ENCODE data around the gene USP20.
A peak's percentile ranks its signal among the peaks of the same experiment; 100 is the strongest.

Gene USP20

GRCh38 chr9:129801504-129801903, 33.8 kb upstream of the USP20 start (continued):
- TF ChIP-seq ZBTB8A (tag by site-specific recombination; IDR thresholded peaks at IDR 0.05) (no peak), ZNF133 (tag by site-specific recombination; IDR thresholded peaks at IDR 0.05) (no peak), ZNF514 (tag by site-specific recombination; IDR thresholded peaks at IDR 0.05) (no peak), YY2 (tag by site-specific recombination; IDR thresholded peaks at IDR 0.05) (no peak), ZNF473 (tag by site-specific recombination; IDR thresholded peaks at IDR 0.05) (no peak)

GRCh38 chr9:129802833-129803675, 32.2 kb upstream of the USP20 start, which contains the start of gene TOR1B:
TOR1B (plus strand) TSS chr9:129803184; CDS start chr9:129803213, 29 bp downstream.
- no peaks in the 10 kb centered on the region for H3K9me3 ChIP-seq (ENCODE audit: control insufficient read depth, insufficient read depth, low read depth, low read length)
- H3K36me3 ChIP-seq (ENCODE audit: control insufficient read depth in 2 of 2, insufficient read depth in 1 of 2, low read length in 2 of 2): peaks cover 5 to 34% of the 10 kb centered on the region in 2 experiments; a peak in 2 of 3 replicates
- H3K4me3 ChIP-seq (ENCODE audit: low read depth, low read length): peak within 1 kb of the TSS; percentile 80
- H3K27ac ChIP-seq (ENCODE audit: extremely low read depth, low read depth, low read length): peak within 1 kb of the TSS; percentile 5; the same call in 1 of the 2 replicates
- no peaks in the 10 kb centered on the region for H3K4me1 ChIP-seq (ENCODE audit: control insufficient read depth, insufficient read depth, low read length)
- ChIA-PET CTCF (interaction anchor here (0.6 to 2.9 kb wide), 9 partner anchors 12 to 441 kb away, joined by 3 to 12 read pairs (median 4); no protein-coding TSS in a partner anchor), POLR2A (interaction anchor here (0.6 to 2.2 kb wide), 9 partner anchors 8 to 932 kb away, joined by 3 to 8 read pairs (median 4); partner anchors contain the start of gene IER5L)
- TF ChIP-seq ZNF670 (tag by site-specific recombination; IDR thresholded peaks at IDR 0.05; ENCODE audit: low read depth) (no peak), BCL11B (tag by site-specific recombination; IDR thresholded peaks at IDR 0.05; ENCODE audit: low read depth) (no peak), ZNF398 (tag by site-specific recombination; IDR thresholded peaks at IDR 0.05) (no peak), ZFP69B (tag by site-specific recombination; IDR thresholded peaks at IDR 0.05) (no peak), ZNF558 (tag by site-specific recombination; IDR thresholded peaks at IDR 0.05) (no peak), ZNF155 (tag by site-specific recombination; IDR thresholded peaks at IDR 0.05) (no peak), ZNF76 (tag by site-specific recombination; IDR thresholded peaks at IDR 0.05; ENCODE audit: borderline replicate concordance, low read depth) (peak; percentile 74; the same call in 1 of the 2 replicates), ZNF211 (tag by site-specific recombination; IDR thresholded peaks at IDR 0.05; ENCODE audit: low read depth) (no peak), SP2 (tag by site-specific recombination; IDR thresholded peaks at IDR 0.05) (peak; percentile 87), ZNF610 (tag by site-specific recombination; IDR thresholded peaks at IDR 0.05; ENCODE audit: borderline replicate concordance) (peak; percentile 64; the same call in 1 of the 2 replicates), ZNF18 (tag by site-specific recombination; IDR thresholded peaks at IDR 0.05) (no peak), ZNF654 (tag by site-specific recombination; IDR thresholded peaks at IDR 0.05; ENCODE audit: low read depth) (no peak), PRDM2 (tag by site-specific recombination; IDR thresholded peaks at IDR 0.05; ENCODE audit: borderline replicate concordance) (no peak), ZNF354C (tag by site-specific recombination; IDR thresholded peaks at IDR 0.05; ENCODE audit: borderline replicate concordance, low read depth) (no peak), ZNF747 (tag by site-specific recombination; IDR thresholded peaks at IDR 0.05) (no peak), ZNF692 (tag by site-specific recombination; IDR thresholded peaks at IDR 0.05) (no peak), GLIS1 (tag by site-specific recombination; IDR thresholded peaks at IDR 0.05) (peak; percentile 60; the same call in 1 of the 2 replicates), ELK4 (IDR thresholded peaks at IDR 0.05; ENCODE audit: borderline replicate concordance, low read depth, low read length) (no peak)

Data from HEK293 (cell line).